Transverse colon (tissue), 4 donors: ENCODE data around the gene CCDC12. TPM values are rescaled to one million over a fixed set of nuclear protein-coding genes. Genes with fewer than 3 reads are reported as not detected.

Experiments used
- DNase-seq: peaks from one replicate; pipeline ENCODE4 v3.0.0-alpha.2; 2019
- H3K27ac ChIP-seq, 4 donors: fragments of 200-600 bp; sonication (generic); 2 replicates each; pipeline ENCODE4 v1.5.1; 2016 to 2018; ENCODE audit warnings: inconsistent platforms in 4 of 4
- H3K27me3 ChIP-seq: fragments of 200-600 bp; sonication (generic); 2 replicates; pipeline ENCODE4 v1.5.1; 2017; ENCODE audit warnings: inconsistent platforms
- H3K36me3 ChIP-seq, 4 donors: fragments of 200-600 bp; sonication (generic); 2 replicates each; pipeline ENCODE4 v1.5.1; 2017 to 2019; ENCODE audit warnings: inconsistent platforms in 4 of 4
- H3K4me1 ChIP-seq, 4 donors: fragments of 200-600 bp; sonication (generic); 2 replicates each; pipeline ENCODE4 v1.5.1; 2017 to 2020; ENCODE audit warnings: inconsistent platforms in 4 of 4
- H3K4me3 ChIP-seq, 4 donors: fragments of 200-600 bp; sonication (generic); 1 replicate in 1 of 4; 2 replicates in 3 of 4; pipeline versions ENCODE4 v1.5.1 to v1.6.1; 2017 to 2019; ENCODE audit warnings: inconsistent platforms in 4 of 4
- H3K9me3 ChIP-seq, 2 donors: fragments of 200-600 bp; sonication (generic); 2 replicates each; pipeline ENCODE4 v1.5.1; 2017 to 2019; ENCODE audit warnings: inconsistent platforms in 2 of 2
- CTCF ChIP-seq, 5 experiments: fragments of 200-600 bp in 3 of 5; fragments of 450-650 bp in 2 of 5; sonication (generic) in 3 of 5; IDR thresholded peaks; 1 replicate in 2 of 5; 2 replicates in 3 of 5; pipeline ENCODE4 v1.5.1; 2016 to 2017; ENCODE audit warnings: antibody characterized with exemption in 5 of 5, inconsistent platforms in 3 of 5, mild to moderate bottlenecking in 2 of 5, moderate library complexity in 1 of 5
- EP300 ChIP-seq: sonication (generic); formaldehyde crosslinking; IDR thresholded peaks from one replicate; pipeline ENCODE4 v1.6.1; 2017; ENCODE audit warnings: antibody characterized with exemption, low read depth
- POLR2A ChIP-seq: fragments of 450-650 bp; IDR thresholded peaks from one replicate; pipeline ENCODE4 v1.6.1; 2016; ENCODE audit warnings: antibody characterized with exemption, mild to moderate bottlenecking, moderate library complexity
- POLR2AphosphoS5 ChIP-seq, 3 donors: sonication (generic); formaldehyde crosslinking; IDR thresholded peaks; one replicate each; pipeline ENCODE4 v1.6.1; 2016; ENCODE audit warnings: antibody characterized with exemption in 3 of 3
- WGBS, 2 donors: methylation state at CpG; one replicate each; pipeline ENCODE4 v1.1.5; 2018; ENCODE audit warnings: low coverage in 1 of 2; 5-methylcytosine and 5-hydroxymethylcytosine counted together
- in situ Hi-C, 4 donors: fragments of 200-750 bp; cut with MboI; loops; one replicate each; pipeline versions ENCODE4 v1.15.0 to v1.15.1; 2017; ENCODE audit warnings: low sequenced_read_pairs in 3 of 4, low pct_ligation_motif_present in 1 of 4, low pct_unique_long_range_greater_than_20kb in 1 of 4
- intact Hi-C: fragments of 100-400 bp; cut with DNase I; formaldehyde crosslinking; loops from one replicate; pipeline ENCODE4 v1.15.1; 2023; ENCODE audit warnings: low total_unique reads
- total RNA-seq, 4 donors: library from RNA; depleted of rRNA; stranded (reverse); fragments of >200 nt; gene quantifications; one replicate each; pipeline ENCODE4 v1.1.0, GENCODE V29; 2016

CCDC12 gene
- total RNA-seq, 4 donors from 2014 or later: 50.1 to 72.9 (median 53.0) TPM

DNA sequence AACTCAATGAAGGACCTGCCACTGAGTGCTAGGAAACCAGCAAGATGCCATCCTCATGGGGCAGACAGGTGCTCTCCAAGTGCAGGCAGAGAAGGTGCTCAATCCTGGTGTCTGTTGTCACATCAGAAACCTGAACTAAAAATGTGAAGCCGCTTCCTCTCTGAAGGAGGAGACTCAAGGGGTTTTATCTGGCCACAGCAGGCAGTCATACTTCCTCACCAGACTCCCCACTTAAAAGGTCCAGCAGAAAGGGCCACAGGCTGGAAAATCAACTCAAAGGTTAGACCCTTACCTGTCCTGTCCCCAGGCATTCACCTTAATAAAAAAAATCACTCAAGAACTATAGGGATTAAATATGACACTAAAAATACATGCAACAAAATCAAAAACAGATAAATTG lies 4.8 kb downstream of the CCDC12 start:
- Histone ChIP-seq H3K36me3 (no peaks in the 10 kb centered on the region), H3K4me3 (no peak overlapping the region), H3K27ac (peak overlapping the region in 3 of 4 donors; percentile 16 to 60 (median 49)), H3K27me3 (no peaks in the 10 kb centered on the region), H3K4me1 (peaks cover 36 to 84% (median 55%) of the 10 kb centered on the region in 4 donors), H3K9me3 (no peaks in the 10 kb centered on the region)
- intact Hi-C loops: no loop called here
- in situ Hi-C loops: no loop called here
- WGBS, 2 donors: 76% methylated on average over 1 of the region's 1 CpG; no CpG with 5 or more reads in 1 of the 2 donors
- TF ChIP-seq POLR2A: no peak
- TF ChIP-seq POLR2AphosphoS5 (IDR thresholded peaks at IDR 0.05): no peak
- no peak for TF ChIP-seq EP300
- TF ChIP-seq CTCF (IDR thresholded peaks at IDR 0.05): no peak
- DNase-seq: no peak

DNA sequence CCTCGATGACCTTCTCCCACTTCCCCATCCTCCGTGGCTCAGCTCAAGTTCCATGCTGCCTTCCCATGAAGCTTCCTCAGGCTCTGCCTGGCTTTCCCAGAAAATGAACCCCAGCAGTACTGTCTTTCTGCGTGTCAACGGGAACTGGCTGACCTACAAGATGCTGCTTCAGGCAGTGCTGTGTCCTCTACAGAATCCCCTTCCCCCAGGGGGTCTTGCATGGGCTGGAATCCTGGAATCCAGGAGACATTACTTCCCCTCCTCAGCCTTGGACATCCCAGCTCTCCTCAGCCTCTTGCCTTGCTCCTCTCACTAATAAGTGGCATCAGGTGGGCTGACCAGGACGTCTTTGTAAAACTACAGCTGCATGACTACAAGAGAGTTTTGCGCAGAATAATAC lies 5.4 kb downstream of the CCDC12 start:
- peaks cover 36 to 90% (median 60%) of the 10 kb centered on the region in 4 donors for H3K4me1 ChIP-seq
- no peaks in the 10 kb centered on the region for H3K27me3 ChIP-seq
- H3K4me3 ChIP-seq: no peak overlapping the region
- DNase-seq: no peak
- TF ChIP-seq CTCF (IDR thresholded peaks at IDR 0.05) (no peak), POLR2AphosphoS5 (IDR thresholded peaks at IDR 0.05) (no peak), POLR2A (no peak)
- H3K27ac ChIP-seq: peak overlapping the region; percentile 16 to 60 (median 44)
- intact Hi-C loops (no loop called here), in situ Hi-C loops (no loop called here)
- H3K9me3 ChIP-seq: no peaks in the 10 kb centered on the region
- WGBS, 2 donors: 62 to 80% methylated on average over 2 to 6 of the region's 6 CpGs
- H3K36me3 ChIP-seq: no peaks in the 10 kb centered on the region

- intact Hi-C loops (no loop called here), in situ Hi-C loops (no loop called here)
- Histone ChIP-seq H3K4me1 (peaks cover 34 to 93% (median 59%) of the 10 kb centered on the region in 4 donors), H3K9me3 (no peaks in the 10 kb centered on the region), H3K36me3 (no peaks in the 10 kb centered on the region), H3K27ac (peak overlapping the region; percentile 16 to 60 (median 44)), H3K4me3 (no peak overlapping the region), H3K27me3 (no peaks in the 10 kb centered on the region)
- WGBS, 2 donors: 30% methylated on average over 3 of the region's 3 CpGs; no CpG with 5 or more reads in 1 of the 2 donors
- DNase-seq: no peak
- TF ChIP-seq POLR2AphosphoS5 (IDR thresholded peaks at IDR 0.05): no peak
- no peak for TF ChIP-seq CTCF (IDR thresholded peaks at IDR 0.05)
- TF ChIP-seq POLR2A: no peak
- TF ChIP-seq EP300: no peak
Observed at GRCh38 chr3:46970391-46971091, 6.0 kb downstream of the CCDC12 start.

GRCh38 chr3:46968783-46969428 lies 7.6 kb downstream of the CCDC12 start:
- no peak overlapping the region for H3K27ac ChIP-seq
- DNase-seq: no peak

More at GRCh38 chr3:46968783-46969428, 7.6 kb downstream of the CCDC12 start:
- TF ChIP-seq EP300: no peak
- no peak for TF ChIP-seq CTCF (IDR thresholded peaks at IDR 0.05)
- TF ChIP-seq POLR2A: no peak
- TF ChIP-seq POLR2AphosphoS5 (IDR thresholded peaks at IDR 0.05): no peak
- in situ Hi-C loops: no loop called here
- intact Hi-C loops: no loop called here
- Histone ChIP-seq H3K4me1 (peaks cover 31 to 85% (median 54%) of the 10 kb centered on the region in 4 donors), H3K9me3 (no peaks in the 10 kb centered on the region), H3K27me3 (no peaks in the 10 kb centered on the region), H3K4me3 (no peak overlapping the region), H3K36me3 (no peaks in the 10 kb centered on the region)
- WGBS, 2 donors: 61 to 67% methylated on average over 3 to 9 of the region's 9 CpGs
